ENCODE data around the gene TPCN1. TPM values are rescaled to one million over a fixed set of nuclear protein-coding genes. Genes with fewer than 3 reads are reported as not detected.

The TPCN1 gene
- total RNA-seq, 4 donors from 2014 or later = 85.1 to 1,315 (median 121) TPM

DNA sequence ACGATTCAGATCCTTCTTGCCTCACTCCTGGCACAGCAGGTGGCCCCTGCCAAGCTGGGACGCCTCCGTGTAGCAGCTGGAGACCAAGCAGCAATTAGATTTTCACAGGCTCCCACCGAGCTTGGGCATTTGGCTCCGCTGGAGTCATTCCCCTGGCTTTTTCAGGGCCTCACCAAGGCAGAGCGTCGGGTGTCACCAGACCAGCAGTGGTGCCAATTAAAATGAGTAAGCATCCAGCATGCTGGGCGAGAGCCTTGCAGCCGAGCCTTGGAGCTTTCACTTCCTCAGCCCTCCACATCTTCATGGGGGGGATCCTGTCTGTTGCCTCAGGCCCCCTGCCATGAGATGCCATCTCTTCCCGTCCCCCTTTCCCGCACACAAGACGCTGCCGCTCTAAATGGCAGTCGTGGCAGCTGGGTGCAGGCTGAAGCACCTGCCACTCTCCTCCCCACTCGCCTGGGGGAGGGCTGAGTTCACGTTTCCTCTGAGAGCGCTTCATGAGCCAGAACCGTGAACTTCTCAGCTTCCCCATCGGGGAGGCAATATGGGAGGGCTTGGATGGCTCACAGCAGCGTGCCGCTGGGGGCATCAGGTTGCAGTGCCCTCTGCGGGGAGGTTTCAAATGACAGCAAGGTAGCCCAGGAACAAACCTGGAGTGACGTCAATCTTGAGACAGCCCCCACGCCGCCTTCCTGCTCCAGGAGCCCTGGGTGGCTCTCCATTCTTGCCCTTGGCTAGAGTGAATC lies 11.7 kb downstream of the TPCN1 start:
- WGBS, 2 donors (ENCODE audit: low coverage in 1 of 2) = 66 to 100% methylated on average over 1 to 25 of the region's 25 CpGs
- DNase-seq = peak; percentile 44
- H3K27ac ChIP-seq = peak overlapping the region in 3 of 4 donors; percentile 10 to 23 (median 11)
- H3K27me3 ChIP-seq = no peaks in the 10 kb centered on the region
- TF ChIP-seq POLR2A (IDR thresholded peaks at IDR 0.05) (no peak), EP300 (IDR thresholded peaks at IDR 0.05; ENCODE audit: low read depth) (no peak), POLR2AphosphoS5 (IDR thresholded peaks at IDR 0.05) (no peak), CTCF (IDR thresholded peaks at IDR 0.05) (no peak)
- H3K4me1 ChIP-seq = peaks cover 13 to 65% (median 24%) of the 10 kb centered on the region in 4 donors
- intact Hi-C loops (cut with DNase I; ENCODE audit: low total_unique reads) = no loop called here
- H3K4me3 ChIP-seq = no peak overlapping the region
- no peaks in the 10 kb centered on the region for H3K9me3 ChIP-seq
- in situ Hi-C loops (cut with MboI; ENCODE audit: low pct_ligation_motif_present in 1 of 4, low pct_unique_long_range_greater_than_20kb in 1 of 4, low sequenced_read_pairs in 3 of 4) = no loop called here
- peaks cover 0 to 17% (median 7%) of the 10 kb centered on the region in 4 donors for H3K36me3 ChIP-seq

DNA sequence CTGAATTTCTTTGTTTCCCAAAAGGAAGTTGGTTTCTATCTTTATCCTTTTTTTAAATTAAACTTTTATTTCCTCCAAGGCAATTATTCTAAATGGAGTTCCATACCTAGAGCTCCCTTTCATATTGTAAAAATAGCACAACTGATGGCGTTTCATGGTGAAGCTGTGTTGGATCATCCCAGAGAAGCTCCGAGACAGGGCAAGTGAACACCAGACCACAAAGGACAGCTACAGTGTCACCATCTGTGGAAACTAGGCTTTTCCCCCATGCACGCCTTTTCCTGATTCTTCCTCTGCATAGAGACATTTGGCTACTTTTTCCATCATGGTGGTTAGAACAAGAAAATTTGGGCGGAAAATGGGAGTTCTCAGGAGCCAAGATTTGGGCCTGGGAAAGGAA lies 12.7 kb downstream of the TPCN1 start:
- H3K9me3 ChIP-seq = no peaks in the 10 kb centered on the region
- 94 to 100% methylated on average over 4 of the region's 4 CpGs for WGBS, 2 donors (ENCODE audit: low coverage in 1 of 2)
- no peak overlapping the region for H3K27ac ChIP-seq
- H3K4me3 ChIP-seq = no peak overlapping the region
- peaks cover 10 to 65% (median 34%) of the 10 kb centered on the region in 4 donors for H3K4me1 ChIP-seq
- H3K27me3 ChIP-seq = no peaks in the 10 kb centered on the region
- peaks cover 0 to 12% (median 5%) of the 10 kb centered on the region in 4 donors for H3K36me3 ChIP-seq
- DNase-seq = no peak
- no peak for TF ChIP-seq CTCF (IDR thresholded peaks at IDR 0.05)
- TF ChIP-seq POLR2AphosphoS5 (IDR thresholded peaks at IDR 0.05) = no peak
- TF ChIP-seq EP300 (IDR thresholded peaks at IDR 0.05; ENCODE audit: low read depth) = no peak
- no peak for TF ChIP-seq POLR2A (IDR thresholded peaks at IDR 0.05)
- in situ Hi-C loops (cut with MboI; ENCODE audit: low pct_ligation_motif_present in 1 of 4, low pct_unique_long_range_greater_than_20kb in 1 of 4, low sequenced_read_pairs in 3 of 4) (no loop called here), intact Hi-C loops (cut with DNase I; ENCODE audit: low total_unique reads) (no loop called here)

GRCh38 chr12:113234483-113234882 lies 13.2 kb downstream of the TPCN1 start:
- TF ChIP-seq EP300 (IDR thresholded peaks at IDR 0.05; ENCODE audit: low read depth) = no peak
- TF ChIP-seq CTCF (IDR thresholded peaks at IDR 0.05) = no peak
- no peak for TF ChIP-seq POLR2AphosphoS5 (IDR thresholded peaks at IDR 0.05)
- TF ChIP-seq POLR2A (IDR thresholded peaks at IDR 0.05) = no peak
- in situ Hi-C loops (cut with MboI; ENCODE audit: low pct_ligation_motif_present in 1 of 4, low pct_unique_long_range_greater_than_20kb in 1 of 4, low sequenced_read_pairs in 3 of 4) = no loop called here
- no peaks in the 10 kb centered on the region for H3K27me3 ChIP-seq
- H3K27ac ChIP-seq = peak overlapping the region in 1 of 4 donors; percentile 10
- peaks cover 9 to 65% (median 37%) of the 10 kb centered on the region in 4 donors for H3K4me1 ChIP-seq
- 65 to 75% methylated on average over 2 to 4 of the region's 4 CpGs for WGBS, 2 donors (ENCODE audit: low coverage in 1 of 2)
- no peaks in the 10 kb centered on the region for H3K9me3 ChIP-seq
- H3K4me3 ChIP-seq = no peak overlapping the region
- H3K36me3 ChIP-seq = peaks cover 0 to 12% (median 5%) of the 10 kb centered on the region in 4 donors
- no peak for DNase-seq
- intact Hi-C loops (cut with DNase I; ENCODE audit: low total_unique reads) = no loop called here

- H3K36me3 ChIP-seq = peaks cover 0 to 5% (median 3%) of the 10 kb centered on the region in 4 donors
Observed at GRCh38 chr12:113235976-113236375, 14.7 kb downstream of the TPCN1 start.

More at GRCh38 chr12:113235976-113236375, 14.7 kb downstream of the TPCN1 start:
- 90 to 100% methylated on average over 2 to 6 of the region's 6 CpGs for WGBS, 2 donors (ENCODE audit: low coverage in 1 of 2)
- TF ChIP-seq POLR2A (IDR thresholded peaks at IDR 0.05) = no peak
- no peak for TF ChIP-seq CTCF (IDR thresholded peaks at IDR 0.05)
- TF ChIP-seq EP300 (IDR thresholded peaks at IDR 0.05; ENCODE audit: low read depth) = no peak
- TF ChIP-seq POLR2AphosphoS5 (IDR thresholded peaks at IDR 0.05) = no peak
- intact Hi-C loops (cut with DNase I; ENCODE audit: low total_unique reads) = no loop called here
- Histone ChIP-seq H3K4me1 (peaks cover 15 to 75% (median 49%) of the 10 kb centered on the region in 4 donors), H3K27me3 (no peaks in the 10 kb centered on the region), H3K9me3 (no peaks in the 10 kb centered on the region), H3K4me3 (no peak overlapping the region), H3K27ac (peak overlapping the region; percentile 92 to 95 (median 93))
- in situ Hi-C loops (cut with MboI; ENCODE audit: low pct_ligation_motif_present in 1 of 4, low pct_unique_long_range_greater_than_20kb in 1 of 4, low sequenced_read_pairs in 3 of 4) = no loop called here
- DNase-seq = no peak

All from transverse colon (tissue), 4 donors.